K562 (cell line): ENCODE data around the gene DOCK6. TPM values are rescaled to one million over a fixed set of nuclear protein-coding genes. Genes with fewer than 3 reads are reported as not detected.

Source experiments
- ATAC-seq: fragments of 200-7000 bp; cut with Tn5 transposase; 3 replicates; pipeline ENCODE4 v1.9.1; 2020; ENCODE audit warnings: moderate library complexity
- BruUV-seq: library from RNA; stranded (reverse); fragments of 400-500 nt; replicated peaks from 2 replicates; lab custom pipeline; 2021; lab: Mats Ljungman, UMichigan
- CTCF ChIA-PET: fragments of 300-600 bp; formaldehyde crosslinking; extraction: SDS; loops from one replicate; lab custom pipeline; 2021; ENCODE audit warnings: low intra/inter-chr PET ratio; lab: Yijun Ruan, JAX
- POLR2A ChIA-PET: fragments of 300-600, 350-650 bp; sonication (Branson Sonifier 250); formaldehyde crosslinking; extraction: SDS; loops from one replicate; lab custom pipeline; 2021; ENCODE audit warnings: antibody characterized with exemption, inconsistent platforms; lab: Yijun Ruan, JAX
- DNase-seq, 4 experiments: peaks; one replicate each; pipeline versions ENCODE4 v3.0.0 to v3.0.0-alpha.2; 2011 to 2018; ENCODE audit warnings: low spot score in 3 of 4, mixed read lengths in 3 of 4; ENCODE audit errors: extremely low read depth in 1 of 4
- FAIRE-seq: peaks from 2 replicates; lab custom pipeline; 2011; peaks lifted over from hg19 to GRCh38; lab: Jason Lieb, UNC
- H2AFZ ChIP-seq: 2 replicates; pipeline ENCODE4 v1.6.0; 2011; ENCODE audit warnings: low read depth, low read length, control low read depth, inconsistent platforms
- H3K27ac ChIP-seq: fragments of 200-600 bp; 3 replicates; pipeline ENCODE4 v1.8.0; 2011; ENCODE audit warnings: low read depth, mild to moderate bottlenecking, control low read depth, inconsistent platforms, low read length, moderate library complexity, mixed read lengths; ENCODE audit errors: extremely low read depth
- H3K27me3 ChIP-seq, 2 experiments: fragments of 300-600 bp in 1 of 2; 2 replicates in 1 of 2; 3 replicates in 1 of 2; pipeline versions ENCODE4 v1.6.0 to v1.8.0; 2011; ENCODE audit warnings: inconsistent platforms in 2 of 2, low read length in 2 of 2, mild to moderate bottlenecking in 1 of 2, mixed read lengths in 1 of 2, moderate library complexity in 1 of 2; ENCODE audit not compliant: control insufficient read depth in 2 of 2, insufficient read depth in 2 of 2
- H3K36me3 ChIP-seq: fragments of 300-600 bp; 3 replicates; pipeline ENCODE4 v1.8.0; 2011; ENCODE audit warnings: mild to moderate bottlenecking, low read length, inconsistent platforms; ENCODE audit not compliant: control insufficient read depth, insufficient read depth
- H3K4me1 ChIP-seq, 2 experiments: fragments of 200-600 bp in 1 of 2; replicated peaks in 1 of 2; 2 replicates in 1 of 2; 3 replicates in 1 of 2; pipeline versions ENCODE4 v1.5.1 to v1.8.0; 2011; ENCODE audit warnings: inconsistent platforms in 2 of 2, low read length in 2 of 2, mild to moderate bottlenecking in 1 of 2, mixed read lengths in 1 of 2, moderate library complexity in 1 of 2; ENCODE audit not compliant: control insufficient read depth in 2 of 2, insufficient read depth in 2 of 2
- H3K4me2 ChIP-seq: 2 replicates; pipeline ENCODE4 v1.6.1; 2011; ENCODE audit warnings: low read length, control low read depth, inconsistent platforms, mixed read lengths; ENCODE audit not compliant: insufficient read depth
- H3K4me3 ChIP-seq: fragments of 200-600 bp; sonication (generic), shearing (Covaris generic); 2 replicates; pipeline ENCODE4 v1.5.1; 2016; ENCODE audit warnings: control low read depth, inconsistent platforms
- H3K79me2 ChIP-seq: fragments of 200-600 bp; 3 replicates; pipeline ENCODE4 v1.8.0; 2011; ENCODE audit warnings: low read length, inconsistent platforms; ENCODE audit not compliant: control insufficient read depth, insufficient read depth
- H3K9ac ChIP-seq, 2 experiments: 2 replicates each; pipeline versions ENCODE4 v1.6.0 to v1.6.1; 2011; ENCODE audit warnings: low read depth in 2 of 2, low read length in 2 of 2, control low read depth in 1 of 2, inconsistent platforms in 1 of 2, mild to moderate bottlenecking in 1 of 2, mixed read lengths in 1 of 2; ENCODE audit not compliant: insufficient read depth in 1 of 2
- H3K9me1 ChIP-seq: one replicate; pipeline ENCODE4 v1.6.0; 2011; ENCODE audit warnings: inconsistent platforms, mild to moderate bottlenecking, low read length, moderate library complexity; ENCODE audit not compliant: control insufficient read depth, insufficient read depth
- H3K9me3 ChIP-seq: replicated peaks from 2 replicates; pipeline ENCODE4 v1.5.1; 2011; ENCODE audit warnings: low read depth, low read length, inconsistent platforms; ENCODE audit not compliant: control insufficient read depth, insufficient read depth
- H4K20me1 ChIP-seq: replicated peaks from 2 replicates; pipeline ENCODE4 v1.6.1; 2011; ENCODE audit warnings: low read length, inconsistent platforms, mixed read lengths; ENCODE audit not compliant: control insufficient read depth, insufficient read depth
- KDM1A ChIP-seq, 2 experiments: fragments of 450-650 bp; IDR thresholded peaks; 2 replicates each; pipeline ENCODE4 v1.6.1; 2016; ENCODE audit warnings: mild to moderate bottlenecking in 2 of 2
- NR1H2 ChIP-seq: sonication (generic); formaldehyde crosslinking; IDR thresholded peaks from 2 replicates; pipeline ENCODE4 v1.4.0; 2020; ENCODE audit warnings: mild to moderate bottlenecking, missing genetic modification reagents
- RBM25 ChIP-seq: fragments of 200-400 bp; formaldehyde crosslinking; IDR thresholded peaks from 2 replicates; pipeline ENCODE4 v1.6.1; 2018; ENCODE audit warnings: low read length, low read depth, moderate library complexity; ENCODE audit not compliant: severe bottlenecking
- ZFP36 ChIP-seq: fragments of 150-350 bp; IDR thresholded peaks from 2 replicates; pipeline ENCODE4 v1.6.1; 2018; ENCODE audit warnings: low read length, low read depth; ENCODE audit not compliant: partially characterized antibody
- ZNF121 ChIP-seq: sonication (generic); formaldehyde crosslinking; conservative IDR thresholded peaks from 2 replicates; pipeline ENCODE4 v1.8.0; 2022; ENCODE audit warnings: missing genetic modification reagents
- WGBS: fragments of 100-300 bp; shearing (Covaris generic); methylation state at CpG from one replicate; pipeline ENCODE4 v1.1.6; 2016; ENCODE audit warnings: low coverage, mixed read lengths; ENCODE audit not compliant: insufficient coverage; ENCODE audit errors: missing lambda C conversion rate; 5-methylcytosine and 5-hydroxymethylcytosine counted together
- in situ Hi-C: fragments of 300-500 bp; cut with MboI; formaldehyde crosslinking; loops from 4 replicates; pipeline ENCODE4 v1.15.0; 2018; ENCODE audit warnings: inconsistent platforms, mixed read lengths
- intact Hi-C: fragments of 100-400 bp; cut with micrococcal nuclease; formaldehyde crosslinking; loops from 2 replicates; pipeline ENCODE4 v1.14.2; 2022
- polyA plus RNA-seq, 8 experiments: library from polyadenylated mRNA; depleted of rRNA in 4 of 8; stranded (reverse) in 5 of 8; unstranded in 3 of 8; fragments of >200 nt; fragmentation: Nextera tagmentation in 2 of 8; fragmentation: Illumina TruSeq in 1 of 8; extraction: Ambion mirVana in 2 of 8; extraction: Trizol in 1 of 8; gene quantifications; 2 replicates each; pipeline versions ENCODE4 v1.2.1 to v1.2.3, GENCODE V29; 2011 to 2014; ENCODE audit warnings: inconsistent platforms in 1 of 8, missing spikeins in 1 of 8
- total RNA-seq, 7 experiments: library from RNA; depleted of rRNA in 6 of 7; stranded (reverse); fragments of >200 nt in 6 of 7; fragmentation: Illumina TruSeq in 2 of 7; extraction: Trizol in 2 of 7; gene quantifications; 2 replicates each; pipeline versions ENCODE4 v1.2.1 to v1.2.3, GENCODE V29; 2011 to 2021; ENCODE audit warnings: low replicate concordance in 1 of 7

Gene DOCK6
- total and polyA plus RNA-seq, 9 of the 15 experiments (the other 6 are each of a cell fraction or from before 2014, with no cell fraction given), result 0.35 to 19.3 (median 3.8) TPM

DNA sequence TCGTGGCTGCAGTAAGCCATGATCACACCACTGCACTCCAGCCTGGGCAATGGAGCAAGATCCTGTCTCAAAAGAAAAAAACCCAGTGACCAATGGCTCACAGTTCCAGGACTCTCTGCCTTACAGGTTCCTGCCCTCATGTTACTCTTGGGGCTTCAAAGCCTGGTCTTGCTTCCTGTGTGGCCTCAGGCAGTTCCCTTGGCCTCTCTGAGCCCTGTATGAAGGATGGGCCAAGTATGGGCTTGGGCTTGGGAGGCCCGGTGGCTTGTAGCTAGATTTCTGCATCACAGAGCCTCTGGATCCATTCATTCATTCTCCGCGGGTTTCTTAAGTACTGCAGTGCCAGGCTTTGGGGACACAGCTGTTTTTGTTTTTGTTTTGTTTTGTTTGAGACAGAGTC lies 32.9 kb upstream of the DOCK6 start:
- ATAC-seq (no peak), FAIRE-seq (no peak), DNase-seq (no peak)
- no peaks in the 10 kb centered on the region for H3K9me3 ChIP-seq
- BruUV-seq, result no TSS peak
- intact Hi-C loops (loop anchor here (2.0 to 10.0 kb wide), 2 partner anchors 152 to 190 kb away; partner anchors contain the start of gene ELAVL3), in situ Hi-C loops (loop anchor here (5.0 kb wide), 2 partner anchors 82 to 142 kb away; partner anchors contain the start of genes ODAD3 and PRKCSH)
- ChIA-PET CTCF (interaction anchor here (0.6 to 2.2 kb wide), 3 partner anchors 134 to 187 kb away, joined by 3 to 24 read pairs (median 15); no protein-coding TSS in a partner anchor), POLR2A (interaction anchor here (1.2 kb wide), 1 partner anchor 16 kb away, joined by 3 read pairs; no protein-coding TSS in a partner anchor)
- H4K20me1 ChIP-seq, result 0 out of 2 replicates have a peak, but pooled peaks cover 2% of the 10 kb centered on the region
- no peak overlapping the region for H3K4me2 ChIP-seq
- no peak overlapping the region for H2AFZ ChIP-seq
- no peak overlapping the region for H3K27ac ChIP-seq
- H3K4me3 ChIP-seq, result no peak overlapping the region
- no peaks in the 10 kb centered on the region for H3K9me1 ChIP-seq
- no peak overlapping the region for H3K9ac ChIP-seq
- no peaks in the 10 kb centered on the region for H3K79me2 ChIP-seq
- peaks cover 19 to 34% of the 10 kb centered on the region in 2 experiments; a peak in 4 of 5 replicates for H3K27me3 ChIP-seq
- 44% methylated on average over 4 of the region's 4 CpGs for WGBS
- H3K36me3 ChIP-seq, result no peaks in the 10 kb centered on the region
- peaks cover 0 to 14% of the 10 kb centered on the region in 2 experiments; a peak in 3 of 5 replicates for H3K4me1 ChIP-seq
- TF ChIP-seq RBM25 (peak; percentile 34), ZNF121 (CRISPR knock-in tag) (0 out of 2 replicates have a peak, but pooled peaks have one; percentile 32), ZFP36 (peak; percentile 52), KDM1A (IDR thresholded peaks at IDR 0.05) (peak in 1 of 2 experiments; percentile 22; a peak in 1 of 4 replicates), NR1H2 (CRISPR knock-in tag) (no peak)
